Raji (cell line): ENCODE measurements around the gene RAD9A.
A peak's percentile ranks its signal among the peaks of the same experiment; 100 is the strongest.

Experiments
- POLR2A ChIP-seq: IDR thresholded peaks from 2 replicates; pipeline ENCODE4 v1.6.1; 2011; ENCODE audit warnings: low read depth, low read length, control low read depth; ENCODE audit not compliant: insufficient read depth

RAD9A gene

GRCh38 chr11:67416416-67417335 lies 24.9 kb downstream of the RAD9A start:
- no peak for TF ChIP-seq POLR2A

GRCh38 chr11:67417425-67417824 lies 25.6 kb downstream of the RAD9A start:
- TF ChIP-seq POLR2A = no peak

GRCh38 chr11:67418476-67419281 lies 26.9 kb downstream of the RAD9A start:
- TF ChIP-seq POLR2A = no peak

- peak; percentile 20; the same call in 1 of the 2 replicates for TF ChIP-seq POLR2A
Measured at GRCh38 chr11:67419325-67420049, 27.7 kb downstream of the RAD9A start.

GRCh38 chr11:67420147-67420645 lies 28.4 kb downstream of the RAD9A start:
- TF ChIP-seq POLR2A = peak; percentile 6; the same call in 1 of the 2 replicates

GRCh38 chr11:67420646-67421429 lies 29.1 kb downstream of the RAD9A start:
- TF ChIP-seq POLR2A = peak; percentile 89

- no peak for TF ChIP-seq POLR2A
Measured at GRCh38 chr11:67421430-67422031, 29.7 kb downstream of the RAD9A start.

- TF ChIP-seq POLR2A = no peak
Measured at GRCh38 chr11:67422891-67423290, 31.1 kb downstream of the RAD9A start.

- TF ChIP-seq POLR2A = no peak
Measured at GRCh38 chr11:67423466-67423865, 31.7 kb downstream of the RAD9A start.

- 0 out of 2 replicates have a peak, but pooled peaks have one; percentile 13 for TF ChIP-seq POLR2A
Measured at GRCh38 chr11:67423891-67424613, 32.3 kb downstream of the RAD9A start.

GRCh38 chr11:67428052-67429001 lies 36.5 kb downstream of the RAD9A start, which contains the start of gene RPS6KB2:
Gene RPS6KB2 (plus strand): TSS chr11:67428494. CDS start chr11:67428546, 52 bp downstream.
- TF ChIP-seq POLR2A = peak; percentile 68

GRCh38 chr11:67429038-67429668 lies 37.4 kb downstream of the RAD9A start:
- TF ChIP-seq POLR2A = no peak

- no peak for TF ChIP-seq POLR2A
Measured at GRCh38 chr11:67429722-67430121, 37.9 kb downstream of the RAD9A start.
